ENCODE results near the gene SYT8. TPM values are rescaled to one million over a fixed set of nuclear protein-coding genes. Genes with fewer than 3 reads are reported as not detected.

SYT8 gene
- total RNA-seq, 2 donors from 2014 or later: 3.4 to 3.6 TPM

DNA sequence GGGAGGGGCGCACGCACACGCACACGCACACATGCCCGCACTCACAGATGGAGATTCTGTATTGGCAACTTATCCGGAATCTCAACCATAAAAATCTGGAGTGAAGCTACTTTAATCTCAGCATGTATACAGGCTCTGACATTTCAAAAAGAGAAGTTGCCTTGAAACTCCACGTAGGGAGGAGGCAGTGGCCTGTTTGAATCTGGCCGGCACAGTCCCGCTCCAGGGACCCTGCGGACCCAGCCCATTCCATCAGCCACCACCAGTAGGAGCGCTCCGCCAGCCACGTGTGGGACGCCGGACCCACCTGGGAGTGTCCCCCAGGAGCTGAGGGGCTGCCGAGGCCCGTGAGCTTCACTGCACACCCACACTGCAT is 1.9 kb upstream of the SYT8 start:
- DNase-seq (ENCODE audit: low spot score): no peak
- H3K27me3 ChIP-seq (replicated peaks; ENCODE audit: insufficient read depth): no peaks in the 10 kb centered on the region
- ATAC-seq (ENCODE audit: insufficient number of reproducible peaks, low FRiP score, low read depth): no peak
- peak overlapping the region; percentile 57 for H3K4me3 ChIP-seq
- no peaks in the 10 kb centered on the region for H3K36me3 ChIP-seq
- no peak overlapping the region for H3K27ac ChIP-seq
- H3K9me3 ChIP-seq: no peaks in the 10 kb centered on the region
- TF ChIP-seq, protein P1, sequence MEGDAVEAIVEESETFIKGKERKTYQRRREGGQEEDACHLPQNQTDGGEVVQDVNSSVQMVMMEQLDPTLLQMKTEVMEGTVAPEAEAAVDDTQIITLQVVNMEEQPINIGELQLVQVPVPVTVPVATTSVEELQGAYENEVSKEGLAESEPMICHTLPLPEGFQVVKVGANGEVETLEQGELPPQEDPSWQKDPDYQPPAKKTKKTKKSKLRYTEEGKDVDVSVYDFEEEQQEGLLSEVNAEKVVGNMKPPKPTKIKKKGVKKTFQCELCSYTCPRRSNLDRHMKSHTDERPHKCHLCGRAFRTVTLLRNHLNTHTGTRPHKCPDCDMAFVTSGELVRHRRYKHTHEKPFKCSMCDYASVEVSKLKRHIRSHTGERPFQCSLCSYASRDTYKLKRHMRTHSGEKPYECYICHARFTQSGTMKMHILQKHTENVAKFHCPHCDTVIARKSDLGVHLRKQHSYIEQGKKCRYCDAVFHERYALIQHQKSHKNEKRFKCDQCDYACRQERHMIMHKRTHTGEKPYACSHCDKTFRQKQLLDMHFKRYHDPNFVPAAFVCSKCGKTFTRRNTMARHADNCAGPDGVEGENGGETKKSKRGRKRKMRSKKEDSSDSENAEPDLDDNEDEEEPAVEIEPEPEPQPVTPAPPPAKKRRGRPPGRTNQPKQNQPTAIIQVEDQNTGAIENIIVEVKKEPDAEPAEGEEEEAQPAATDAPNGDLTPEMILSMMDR (IDR thresholded peaks at IDR 0.05): no peak
- H3K4me1 ChIP-seq (ENCODE audit: control insufficient read depth in 1 of 2, low read depth in 2 of 2): peaks cover 23 to 44% of the 10 kb centered on the region in 2 donors

DNA sequence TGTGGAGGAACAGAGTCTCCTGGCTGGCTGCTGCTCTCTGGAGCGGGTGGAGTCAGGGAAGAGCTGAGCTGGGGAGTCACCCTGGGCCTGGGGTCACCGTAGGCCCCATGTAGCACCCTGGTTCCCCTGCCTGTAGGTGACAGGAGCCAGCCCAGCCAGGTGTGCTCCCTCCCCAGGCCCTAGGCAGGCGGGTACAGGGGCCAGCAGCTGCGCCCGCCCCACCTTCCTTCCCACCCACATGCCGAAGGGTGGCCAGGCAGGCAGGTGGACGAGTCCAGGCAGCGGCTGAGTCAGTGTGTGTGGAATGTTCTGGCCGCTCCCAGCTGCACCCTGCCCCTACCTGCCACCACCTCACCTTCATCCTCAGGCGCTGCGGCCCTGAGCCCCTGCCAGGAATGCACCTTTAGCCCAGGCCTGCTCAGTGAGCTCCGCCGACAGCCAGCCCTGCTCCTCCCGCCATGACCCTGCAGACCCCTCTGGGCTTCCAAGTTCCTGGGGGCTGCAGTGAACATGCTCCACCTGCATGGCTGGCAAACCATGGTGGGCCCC is 654 bp upstream of the SYT8 start:
- no peaks in the 10 kb centered on the region for H3K27me3 ChIP-seq (replicated peaks; ENCODE audit: insufficient read depth)
- DNase-seq (ENCODE audit: low spot score) (no peak), ATAC-seq (ENCODE audit: insufficient number of reproducible peaks, low FRiP score, low read depth) (no peak)
- H3K9me3 ChIP-seq: no peaks in the 10 kb centered on the region
- H3K4me3 ChIP-seq: no peak overlapping the region
- H3K27ac ChIP-seq: no peak overlapping the region
- peaks cover 13 to 32% of the 10 kb centered on the region in 2 donors for H3K4me1 ChIP-seq (ENCODE audit: control insufficient read depth in 1 of 2, low read depth in 2 of 2)
- TF ChIP-seq, protein P1 (IDR thresholded peaks at IDR 0.05): no peak
- H3K36me3 ChIP-seq: no peaks in the 10 kb centered on the region

DNA sequence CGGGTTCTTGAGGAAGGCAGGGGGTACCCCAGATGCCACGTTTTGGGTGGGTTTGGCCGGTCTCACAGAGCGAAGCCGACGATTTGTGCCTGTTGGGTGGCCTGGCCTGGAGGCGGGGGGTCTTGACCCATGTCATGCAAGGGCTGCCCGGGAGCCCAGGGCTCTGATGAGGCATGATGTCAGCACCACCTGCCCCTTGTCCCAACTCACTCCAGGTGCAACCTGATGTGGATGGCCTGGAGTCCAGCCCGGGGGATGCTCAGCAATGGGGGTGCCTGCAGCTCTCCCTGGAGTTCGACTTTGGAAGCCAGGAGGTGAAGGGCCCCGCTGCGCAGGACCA is 851 bp downstream of the SYT8 start:
- Histone ChIP-seq H3K9me3 (no peaks in the 10 kb centered on the region), H3K27me3 (replicated peaks; ENCODE audit: insufficient read depth) (no peaks in the 10 kb centered on the region), H3K4me1 (ENCODE audit: control insufficient read depth in 1 of 2, low read depth in 2 of 2) (peaks cover 8 to 17% of the 10 kb centered on the region in 2 donors), H3K27ac (no peak overlapping the region), H3K36me3 (no peaks in the 10 kb centered on the region), H3K4me3 (no peak overlapping the region)
- TF ChIP-seq, protein P1 (IDR thresholded peaks at IDR 0.05): no peak
- ATAC-seq (ENCODE audit: insufficient number of reproducible peaks, low FRiP score, low read depth): no peak
- DNase-seq (ENCODE audit: low spot score): no peak

DNA sequence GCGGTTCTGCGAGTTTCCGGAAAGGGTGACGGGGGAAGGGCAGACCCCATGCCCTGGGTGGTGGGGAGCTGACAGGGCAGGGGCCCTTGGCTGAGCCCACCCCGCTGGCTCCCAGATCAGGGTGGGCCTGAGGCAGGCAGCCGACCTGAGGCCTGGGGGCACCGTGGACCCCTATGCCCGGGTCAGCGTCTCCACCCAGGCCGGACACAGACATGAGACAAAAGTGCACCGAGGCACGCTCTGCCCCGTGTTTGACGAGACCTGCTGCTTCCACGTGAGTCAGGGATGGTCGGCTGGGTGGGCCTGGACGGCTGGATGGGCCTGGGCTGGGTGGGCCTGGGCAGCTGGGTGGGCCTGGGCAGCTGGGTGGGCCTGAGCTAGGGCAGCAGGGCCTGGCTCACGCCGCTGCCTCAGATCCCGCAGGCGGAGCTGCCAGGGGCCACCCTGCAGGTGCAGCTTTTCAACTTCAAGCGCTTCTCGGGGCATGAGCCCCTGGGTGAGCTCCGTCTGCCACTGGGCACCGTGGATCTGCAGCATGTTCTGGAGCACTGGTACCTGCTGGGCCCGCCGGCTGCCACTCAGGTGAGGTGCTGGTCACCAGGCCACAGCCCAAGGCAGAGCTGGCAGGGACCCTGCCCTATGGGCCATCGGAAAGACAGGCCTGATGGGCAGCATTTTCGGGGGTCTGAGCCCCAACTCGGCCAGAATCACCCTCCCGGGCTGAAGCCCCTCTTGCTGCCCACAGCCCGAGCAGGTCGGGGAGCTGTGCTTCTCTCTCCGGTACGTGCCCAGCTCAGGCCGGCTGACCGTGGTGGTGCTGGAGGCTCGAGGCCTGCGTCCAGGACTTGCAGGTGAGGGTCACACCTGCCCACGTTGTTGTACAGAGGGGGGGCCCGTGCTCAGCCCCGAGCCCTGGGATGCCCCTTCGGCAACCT is 1.5 kb downstream of the SYT8 start:
- TF ChIP-seq, protein P1 (IDR thresholded peaks at IDR 0.05): no peak
- no peak for ATAC-seq (ENCODE audit: insufficient number of reproducible peaks, low FRiP score, low read depth)
- Histone ChIP-seq H3K4me1 (ENCODE audit: control insufficient read depth in 1 of 2, low read depth in 2 of 2) (peaks cover 8 to 11% of the 10 kb centered on the region in 2 donors), H3K36me3 (no peaks in the 10 kb centered on the region), H3K4me3 (no peak overlapping the region), H3K27me3 (replicated peaks; ENCODE audit: insufficient read depth) (no peaks in the 10 kb centered on the region), H3K27ac (no peak overlapping the region), H3K9me3 (no peaks in the 10 kb centered on the region)
- DNase-seq (ENCODE audit: low spot score): no peak

DNA sequence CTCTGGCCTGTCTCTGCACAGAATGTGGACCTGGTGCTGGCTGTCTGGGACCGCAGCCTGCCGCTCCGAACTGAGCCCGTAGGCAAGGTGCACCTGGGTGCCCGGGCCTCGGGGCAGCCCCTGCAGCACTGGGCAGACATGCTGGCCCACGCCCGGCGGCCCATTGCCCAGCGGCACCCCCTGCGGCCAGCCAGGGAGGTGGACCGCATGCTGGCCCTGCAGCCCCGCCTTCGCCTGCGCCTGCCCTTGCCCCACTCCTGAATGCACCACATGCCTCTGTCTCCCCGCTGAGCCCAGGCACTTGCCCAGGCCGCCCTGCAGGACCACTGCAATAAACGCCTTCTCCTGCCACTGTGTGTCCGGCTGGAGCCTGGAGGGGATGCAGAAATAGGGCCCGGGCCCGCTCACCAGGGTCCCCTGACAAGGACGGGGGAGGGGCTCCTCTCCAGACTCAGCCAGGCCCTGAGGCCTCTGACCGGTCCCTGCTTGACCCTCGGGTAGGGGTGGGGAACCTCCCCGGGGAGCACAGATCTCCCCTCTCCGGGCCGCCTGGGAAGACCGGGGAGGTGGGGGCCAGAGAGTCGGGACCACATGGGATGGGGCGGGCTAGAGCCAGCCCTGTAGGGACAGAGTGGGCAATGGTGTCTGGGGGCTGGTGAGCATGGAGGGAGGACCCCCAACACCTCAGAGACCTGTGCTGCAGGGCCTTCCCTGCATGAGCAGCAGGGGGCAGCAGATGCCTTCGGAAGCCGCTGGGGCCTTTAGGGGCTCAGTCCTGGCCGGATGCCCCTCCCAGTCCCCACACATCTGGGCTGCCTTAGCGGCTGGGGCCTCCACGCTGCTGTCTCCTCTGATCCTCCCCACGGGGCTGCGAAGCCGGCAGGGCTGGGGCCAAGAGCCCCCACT is 2.6 kb downstream of the SYT8 start:
- Histone ChIP-seq H3K36me3 (no peaks in the 10 kb centered on the region), H3K4me1 (ENCODE audit: control insufficient read depth in 1 of 2, low read depth in 2 of 2) (no peaks in the 10 kb centered on the region), H3K9me3 (no peaks in the 10 kb centered on the region), H3K4me3 (no peak overlapping the region), H3K27ac (no peak overlapping the region), H3K27me3 (replicated peaks; ENCODE audit: insufficient read depth) (no peaks in the 10 kb centered on the region)
- TF ChIP-seq, protein P1 (IDR thresholded peaks at IDR 0.05): peak; percentile 86
- DNase-seq (ENCODE audit: low spot score) (no peak), ATAC-seq (ENCODE audit: insufficient number of reproducible peaks, low FRiP score, low read depth) (no peak)
